Measurements from ENCODE around the gene PMPCA.

DNA sequence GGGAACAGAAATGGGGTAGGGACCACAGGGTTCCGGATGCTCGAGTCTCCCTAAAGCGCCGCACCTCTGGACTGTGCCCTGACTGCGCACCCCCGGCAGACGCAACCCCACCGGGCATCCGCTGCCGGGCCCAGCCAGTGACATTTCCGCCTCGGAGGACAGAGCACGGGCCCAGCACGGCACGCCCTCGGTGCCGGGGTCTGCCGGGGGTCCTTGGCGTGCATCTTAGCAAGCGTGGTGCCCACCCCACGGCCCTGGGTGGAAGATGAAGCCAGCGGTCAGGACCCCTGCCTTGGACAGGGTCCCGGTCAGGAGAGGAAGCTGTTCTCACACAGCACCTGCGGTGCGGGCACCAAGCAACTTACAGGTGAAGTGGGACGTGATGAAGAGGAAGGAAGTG lies 22.1 kb downstream of the PMPCA start:
- TF ChIP-seq REST (IDR thresholded peaks at IDR 0.05; ENCODE audit: unreplicated experiment) = no peak
- TF ChIP-seq CTCF (conservative IDR thresholded peaks at IDR 0.05; ENCODE audit: low read depth in 2 of 2) = no peak
- TF ChIP-seq EZH2 (IDR thresholded peaks at IDR 0.05; ENCODE audit: low read depth, unreplicated experiment) = no peak
- no peak for TF ChIP-seq EZH2phosphoT487 (IDR thresholded peaks at IDR 0.05; ENCODE audit: unreplicated experiment)
- TF ChIP-seq ZNF331 (CRISPR knock-in tag; IDR thresholded peaks at IDR 0.05; ENCODE audit: low read depth) = no peak
- TF ChIP-seq POLR2AphosphoS5 (IDR thresholded peaks at IDR 0.05; ENCODE audit: low read depth) = no peak

Measured in GM23338 (cell line).